ENCODE measurements around the gene LVRN. TPM values are rescaled to one million over a fixed set of nuclear protein-coding genes. Genes with fewer than 3 reads are reported as not detected.

LVRN gene
- total and polyA plus RNA-seq, 7 donors, result 0.64 to 2.0 (median 0.91) TPM

DNA sequence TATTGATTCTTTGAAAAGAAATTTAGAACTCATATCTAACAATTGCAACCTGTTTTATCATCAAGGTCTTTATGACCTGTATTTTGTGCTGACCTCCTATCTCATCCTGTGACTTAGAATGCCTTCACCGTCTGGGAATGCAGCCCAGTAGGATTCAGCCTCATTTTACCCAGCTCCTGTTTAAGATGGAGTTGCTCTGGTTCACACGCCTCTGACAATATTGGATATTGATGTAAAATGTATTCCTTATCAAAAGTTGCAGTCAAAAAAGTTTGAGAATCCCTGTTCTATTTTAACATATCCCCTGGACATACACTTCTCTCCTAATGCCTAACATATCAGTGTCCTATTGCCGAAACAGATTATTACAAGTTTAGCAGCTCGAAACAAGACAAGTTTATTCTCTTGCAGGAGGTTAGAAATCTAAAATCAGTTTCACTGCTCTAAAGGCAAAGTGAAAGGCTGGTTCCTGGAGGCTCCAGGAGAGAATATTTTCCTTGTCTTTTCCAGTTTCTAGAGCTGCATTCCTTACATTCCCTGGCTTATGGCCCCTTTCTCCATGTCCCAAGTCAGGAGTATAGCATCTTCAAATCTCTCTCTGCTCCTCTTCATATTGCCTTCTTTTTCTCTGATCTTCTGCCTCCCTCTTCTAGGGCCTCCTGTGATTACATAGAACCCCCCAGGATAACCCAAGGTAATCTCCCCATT is 31.5 kb upstream of the LVRN start:
- H3K27me3 ChIP-seq (ENCODE audit: insufficient read depth in 3 of 3, low read length in 2 of 3), result no peaks in the 10 kb centered on the region
- H3K36me3 ChIP-seq (ENCODE audit: insufficient read depth in 1 of 2, low read depth in 1 of 2), result no peaks in the 10 kb centered on the region
- no peaks in the 10 kb centered on the region for H3K9me3 ChIP-seq
- no peak for ATAC-seq
- no peak for TF ChIP-seq CTCF (IDR thresholded peaks at IDR 0.05)
- no peak overlapping the region for H3K4me3 ChIP-seq
- WGBS, 3 donors, result 91 to 96% (median 95%) methylated on average over 4 of the region's 4 CpGs
- DNase-seq, result no peak
- no peak overlapping the region for H3K27ac ChIP-seq
- intact Hi-C loops (cut with DNase I), result no loop called here
- no peaks in the 10 kb centered on the region for H3K4me1 ChIP-seq

- intact Hi-C loops (cut with DNase I), result no loop called here
- no peaks in the 10 kb centered on the region for H3K27me3 ChIP-seq (ENCODE audit: insufficient read depth in 3 of 3, low read length in 2 of 3)
- H3K4me1 ChIP-seq, result no peaks in the 10 kb centered on the region
- no peak for DNase-seq
- no peak for TF ChIP-seq CTCF (IDR thresholded peaks at IDR 0.05)
- ATAC-seq, result no peak
- no peak overlapping the region for H3K27ac ChIP-seq
- 94 to 96% (median 94%) methylated on average over 6 of the region's 6 CpGs for WGBS, 3 donors
- no peaks in the 10 kb centered on the region for H3K9me3 ChIP-seq
- no peaks in the 10 kb centered on the region for H3K36me3 ChIP-seq (ENCODE audit: insufficient read depth in 1 of 2, low read depth in 1 of 2)
- H3K4me3 ChIP-seq, result no peak overlapping the region
Observed at GRCh38 chr5:115932991-115933390, 29.3 kb upstream of the LVRN start.

DNA sequence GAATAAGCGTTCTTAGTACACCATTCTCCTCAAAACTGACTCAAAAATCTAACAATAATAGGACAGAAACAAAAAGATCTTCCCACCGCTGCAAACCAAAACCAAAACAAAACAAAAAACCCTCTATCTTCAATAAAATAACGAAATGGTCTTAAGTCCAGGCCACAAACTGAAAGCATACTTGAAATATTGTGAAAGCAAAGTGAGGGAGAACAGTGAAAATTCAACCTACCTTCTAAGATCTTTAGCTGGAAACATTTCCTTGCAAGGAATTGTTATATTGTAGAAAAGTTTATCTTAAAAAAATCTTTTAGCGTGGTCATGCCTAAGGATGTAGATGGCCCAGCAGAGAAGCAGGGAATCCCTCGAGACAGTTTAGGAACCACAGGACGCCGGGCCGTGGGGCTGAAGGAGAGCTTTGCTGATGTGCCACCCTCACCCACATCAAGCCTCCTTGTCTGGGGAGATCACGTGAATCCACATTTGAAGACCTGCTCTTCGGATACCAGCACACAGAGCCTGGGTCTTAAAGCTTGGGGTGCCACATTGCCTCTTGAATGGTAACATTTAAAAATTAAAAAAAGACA is 27.8 kb upstream of the LVRN start:
- DNase-seq, result no peak
- intact Hi-C loops (cut with DNase I), result no loop called here
- Histone ChIP-seq H3K9me3 (no peaks in the 10 kb centered on the region), H3K4me3 (no peak overlapping the region), H3K36me3 (ENCODE audit: insufficient read depth in 1 of 2, low read depth in 1 of 2) (no peaks in the 10 kb centered on the region), H3K4me1 (no peaks in the 10 kb centered on the region), H3K27ac (no peak overlapping the region), H3K27me3 (ENCODE audit: insufficient read depth in 3 of 3, low read length in 2 of 3) (no peaks in the 10 kb centered on the region)
- no peak for TF ChIP-seq CTCF (IDR thresholded peaks at IDR 0.05)
- WGBS, 3 donors, result 84 to 90% (median 87%) methylated on average over 10 of the region's 10 CpGs
- no peak for ATAC-seq

DNA sequence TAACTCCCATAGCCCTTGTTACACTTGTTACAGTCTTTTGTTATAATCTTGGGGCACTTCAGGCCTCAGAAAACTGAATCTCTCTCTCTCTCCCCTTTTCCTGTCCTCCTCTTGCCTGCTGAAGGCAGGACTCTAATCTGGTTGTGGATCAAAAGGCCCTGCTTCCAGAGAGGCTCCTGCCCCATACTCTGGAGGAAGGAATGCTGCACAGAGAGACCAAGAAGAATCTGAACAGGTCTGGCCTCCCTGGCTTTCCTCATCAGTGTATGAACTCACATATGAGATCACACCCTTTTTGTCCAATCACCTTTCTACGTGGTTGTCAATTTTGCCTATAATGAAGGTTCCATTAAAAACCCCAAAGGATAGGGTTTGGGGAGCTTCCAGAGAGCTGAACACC is 26.2 kb upstream of the LVRN start:
- TF ChIP-seq CTCF (IDR thresholded peaks at IDR 0.05), result no peak

More for the DNA sequence above, 26.2 kb upstream of the LVRN start:
- Histone ChIP-seq H3K4me1 (no peaks in the 10 kb centered on the region), H3K4me3 (no peak overlapping the region), H3K27ac (no peak overlapping the region), H3K27me3 (ENCODE audit: insufficient read depth in 3 of 3, low read length in 2 of 3) (no peaks in the 10 kb centered on the region), H3K9me3 (no peaks in the 10 kb centered on the region), H3K36me3 (ENCODE audit: insufficient read depth in 1 of 2, low read depth in 1 of 2) (no peaks in the 10 kb centered on the region)
- ATAC-seq (no peak), DNase-seq (no peak)
- WGBS, 3 donors, result 88 to 100% (median 88%) methylated on average over 1 of the region's 1 CpG
- intact Hi-C loops (cut with DNase I), result no loop called here
